A673 (cell line): Measurements from ENCODE around the gene OR2AT4. TPM values are rescaled to one million over a fixed set of nuclear protein-coding genes. Genes with fewer than 3 reads are reported as not detected.

ENCODE experiments used
- BruUV-seq: library from RNA; stranded (reverse); fragments of 400-500 nt; replicated peaks from 2 replicates; lab custom pipeline; 2021; lab: Mats Ljungman, UMichigan
- CTCF ChIA-PET: fragments of 300-600 bp; sonication (Branson Sonifier 250); formaldehyde crosslinking; loops from one replicate; lab custom pipeline; 2022; ENCODE audit warnings: antibody characterized with exemption; lab: Charles Lee
- POLR2A ChIA-PET: fragments of 300-600 bp; sonication (Branson Sonifier 250); formaldehyde crosslinking; loops from one replicate; lab custom pipeline; 2022; ENCODE audit warnings: antibody characterized with exemption; ENCODE audit not compliant: low non-redundant PET; lab: Charles Lee
- DNase-seq: peaks from one replicate; pipeline ENCODE4 v3.0.0-alpha.2; 2015; ENCODE audit warnings: low spot score
- H3K27ac ChIP-seq: fragments of 200-600 bp; sonication (generic); 2 replicates; pipeline ENCODE4 v1.5.1; 2016; ENCODE audit warnings: mixed run types, low read depth, mild to moderate bottlenecking, mixed read lengths, antibody characterized with exemption, low read length; ENCODE audit not compliant: poor library complexity, severe bottlenecking
- H3K27me3 ChIP-seq: fragments of 200-600 bp; sonication (generic); replicated peaks from 2 replicates; pipeline ENCODE4 v1.6.1; 2017; ENCODE audit warnings: mixed run types, low read depth, mild to moderate bottlenecking, mixed read lengths, antibody characterized with exemption, low read length; ENCODE audit not compliant: insufficient read depth, poor library complexity
- H3K36me3 ChIP-seq: fragments of 200-600 bp; sonication (generic); 2 replicates; pipeline ENCODE4 v1.6.1; 2016; ENCODE audit warnings: mixed run types, mild to moderate bottlenecking, mixed read lengths, antibody characterized with exemption, low read length; ENCODE audit not compliant: insufficient read depth, poor library complexity, severe bottlenecking
- H3K4me1 ChIP-seq: fragments of 200-600 bp; sonication (generic); 2 replicates; pipeline ENCODE4 v1.6.1; 2017; ENCODE audit warnings: mixed run types, mild to moderate bottlenecking, mixed read lengths, antibody characterized with exemption, low read length; ENCODE audit not compliant: insufficient read depth, poor library complexity, severe bottlenecking
- H3K4me3 ChIP-seq: fragments of 200-600 bp; sonication (generic); 2 replicates; pipeline ENCODE4 v1.5.1; 2016; ENCODE audit warnings: low read depth, mixed run types, mild to moderate bottlenecking, mixed read lengths, low read length; ENCODE audit not compliant: poor library complexity, severe bottlenecking
- H3K9me3 ChIP-seq: fragments of 200-600 bp; sonication (generic); 2 replicates; pipeline ENCODE4 v1.6.1; 2016; ENCODE audit warnings: mixed run types, low read depth, mild to moderate bottlenecking, mixed read lengths, antibody characterized with exemption, low read length; ENCODE audit not compliant: poor library complexity, severe bottlenecking
- EZH2 ChIP-seq: fragments of 200-600 bp; sonication (generic); IDR thresholded peaks from 2 replicates; pipeline ENCODE4 v1.6.1; 2017; ENCODE audit warnings: borderline replicate concordance, low read depth, mild to moderate bottlenecking, mixed read lengths, antibody characterized with exemption, low read length; ENCODE audit not compliant: poor library complexity, severe bottlenecking
- intact Hi-C: fragments of 100-400 bp; cut with micrococcal nuclease; formaldehyde crosslinking; loops from one replicate; pipeline ENCODE4 v1.10.0; 2022; ENCODE audit not compliant: unreplicated experiment
- total RNA-seq: library from RNA; stranded (reverse); gene quantifications from 2 replicates; pipeline ENCODE4 v1.2.3, GENCODE V29; 2021
- TF ChIP-seq, protein P1 (sequence below): fragments of 300-800, 200-600 bp; sonication (generic); conservative IDR thresholded peaks from 2 replicates; pipeline ENCODE4 v1.5.1; 2017; ENCODE audit warnings: low read depth, mild to moderate bottlenecking, antibody characterized with exemption, low read length, moderate library complexity, mixed read lengths

OR2AT4 gene
- total RNA-seq, 1 experiment from 2014 or later: not detected

DNA sequence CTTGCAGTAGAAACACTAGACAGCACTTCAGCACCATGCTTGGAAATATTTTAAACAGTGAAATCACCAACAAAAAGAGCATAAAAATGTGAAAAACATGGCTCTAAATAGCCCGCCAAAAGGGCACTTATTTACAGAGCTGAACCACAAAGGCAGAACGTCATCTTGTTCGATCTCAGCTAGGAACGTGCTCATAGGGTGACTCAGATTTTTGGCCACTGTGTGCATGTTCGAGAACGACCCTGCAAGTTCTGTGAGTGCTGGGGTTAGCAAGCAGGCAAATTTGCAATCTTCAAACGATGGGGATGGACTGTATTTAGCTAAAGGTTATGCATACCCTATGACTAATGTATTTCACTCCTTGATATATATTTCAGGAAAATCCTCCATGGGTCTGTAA, 30.6 kb downstream of the OR2AT4 start:
- no TSS peak for BruUV-seq
- no peak for DNase-seq

DNA sequence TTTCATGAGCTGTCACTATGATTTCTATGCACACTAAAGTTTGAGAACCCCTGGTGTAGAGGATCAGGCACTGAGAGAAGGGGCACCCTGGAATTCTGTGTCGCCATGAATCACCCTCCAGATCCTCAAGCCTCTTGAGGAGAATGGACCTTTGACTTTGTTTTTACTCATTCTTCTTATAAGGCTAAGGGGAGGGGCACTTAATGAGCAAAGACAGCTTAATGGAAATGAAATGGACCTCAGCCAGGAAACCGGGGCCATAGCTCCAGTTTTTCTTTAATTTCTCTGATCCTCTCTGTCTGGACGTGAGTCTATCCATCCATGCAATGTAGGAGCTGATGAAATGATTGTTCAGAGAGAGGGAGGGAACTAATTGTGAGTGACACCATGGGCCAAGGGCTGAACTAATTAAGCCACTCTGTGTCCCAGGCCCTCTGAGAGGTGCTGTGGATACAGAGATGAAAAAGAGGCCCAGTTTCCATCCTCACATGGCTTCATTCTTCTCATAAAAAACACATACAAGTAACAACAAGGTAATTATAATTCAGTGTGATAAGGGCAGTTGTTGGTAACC, 32.8 kb downstream of the OR2AT4 start:
- DNase-seq: no peak
- intact Hi-C loops: no loop called here
- TF ChIP-seq, protein P1, sequence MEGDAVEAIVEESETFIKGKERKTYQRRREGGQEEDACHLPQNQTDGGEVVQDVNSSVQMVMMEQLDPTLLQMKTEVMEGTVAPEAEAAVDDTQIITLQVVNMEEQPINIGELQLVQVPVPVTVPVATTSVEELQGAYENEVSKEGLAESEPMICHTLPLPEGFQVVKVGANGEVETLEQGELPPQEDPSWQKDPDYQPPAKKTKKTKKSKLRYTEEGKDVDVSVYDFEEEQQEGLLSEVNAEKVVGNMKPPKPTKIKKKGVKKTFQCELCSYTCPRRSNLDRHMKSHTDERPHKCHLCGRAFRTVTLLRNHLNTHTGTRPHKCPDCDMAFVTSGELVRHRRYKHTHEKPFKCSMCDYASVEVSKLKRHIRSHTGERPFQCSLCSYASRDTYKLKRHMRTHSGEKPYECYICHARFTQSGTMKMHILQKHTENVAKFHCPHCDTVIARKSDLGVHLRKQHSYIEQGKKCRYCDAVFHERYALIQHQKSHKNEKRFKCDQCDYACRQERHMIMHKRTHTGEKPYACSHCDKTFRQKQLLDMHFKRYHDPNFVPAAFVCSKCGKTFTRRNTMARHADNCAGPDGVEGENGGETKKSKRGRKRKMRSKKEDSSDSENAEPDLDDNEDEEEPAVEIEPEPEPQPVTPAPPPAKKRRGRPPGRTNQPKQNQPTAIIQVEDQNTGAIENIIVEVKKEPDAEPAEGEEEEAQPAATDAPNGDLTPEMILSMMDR: no peak
- no peak for TF ChIP-seq EZH2
- Histone ChIP-seq H3K27me3 (peaks cover 9% of the 10 kb centered on the region), H3K4me3 (no peak overlapping the region), H3K36me3 (no peaks in the 10 kb centered on the region), H3K4me1 (no peaks in the 10 kb centered on the region), H3K9me3 (no peaks in the 10 kb centered on the region), H3K27ac (no peak overlapping the region)
- CTCF ChIA-PET: no interaction called here
- POLR2A ChIA-PET: no interaction called here
- no TSS peak for BruUV-seq

More for the DNA sequence above, 30.6 kb downstream of the OR2AT4 start:
- H3K27me3 ChIP-seq: peaks cover 14% of the 10 kb centered on the region
- no peak for TF ChIP-seq EZH2
- TF ChIP-seq, protein P1: no peak
- no peaks in the 10 kb centered on the region for H3K4me1 ChIP-seq
- no peak overlapping the region for H3K27ac ChIP-seq
- CTCF ChIA-PET: interaction anchor here (0.6 kb wide), 1 partner anchor 335 kb away, joined by 4 read pairs; no protein-coding TSS in a partner anchor
- H3K9me3 ChIP-seq: no peaks in the 10 kb centered on the region
- intact Hi-C loops: no loop called here
- POLR2A ChIA-PET: no interaction called here
- H3K4me3 ChIP-seq: no peak overlapping the region
- no peaks in the 10 kb centered on the region for H3K36me3 ChIP-seq

DNA sequence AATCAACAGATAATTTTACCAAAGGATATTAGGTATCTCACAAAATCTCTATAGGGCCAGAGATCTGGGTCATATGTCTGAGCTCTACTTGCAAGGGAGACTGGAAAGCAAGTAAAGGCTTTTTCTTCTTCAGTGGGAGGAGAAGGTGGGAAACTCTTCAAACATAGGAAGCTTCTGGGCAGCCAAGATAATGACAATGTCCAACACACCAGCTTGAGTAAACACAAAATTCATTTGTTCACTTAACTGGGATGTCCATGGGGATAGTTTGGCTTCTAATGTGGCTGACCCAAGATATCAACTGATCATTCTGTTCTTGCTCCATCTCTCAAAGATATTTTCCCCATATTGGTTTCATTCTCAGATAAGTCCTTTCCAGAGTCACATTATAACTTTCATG, 37.4 kb downstream of the OR2AT4 start:
- no peaks in the 10 kb centered on the region for H3K9me3 ChIP-seq

More for the DNA sequence above, 37.4 kb downstream of the OR2AT4 start:
- Histone ChIP-seq H3K27ac (no peak overlapping the region), H3K36me3 (no peaks in the 10 kb centered on the region), H3K4me1 (no peaks in the 10 kb centered on the region), H3K27me3 (no peaks in the 10 kb centered on the region), H3K4me3 (no peak overlapping the region)
- ChIA-PET CTCF (no interaction called here), POLR2A (no interaction called here)
- intact Hi-C loops: no loop called here
- BruUV-seq: no TSS peak
- no peak for DNase-seq
- TF ChIP-seq, protein P1: no peak
- no peak for TF ChIP-seq EZH2
